ENCODE measurements around the gene DLG5.

The DLG5 gene

GRCh38 chr10:77949167-77949566 is 22.6 kb upstream of the DLG5 start:
- DNase-seq (ENCODE audit: low read depth, low spot score) = no peak

- no peak for DNase-seq (ENCODE audit: low read depth, low spot score)
Observed at GRCh38 chr10:77946084-77946483, 19.5 kb upstream of the DLG5 start.

GRCh38 chr10:77944519-77944918 is 18.0 kb upstream of the DLG5 start:
- no peak for DNase-seq (ENCODE audit: low read depth, low spot score)

- no peak for DNase-seq (ENCODE audit: low read depth, low spot score)
Observed at GRCh38 chr10:77943121-77943901, 16.8 kb upstream of the DLG5 start.

GRCh38 chr10:77941790-77942189 is 15.2 kb upstream of the DLG5 start:
- no peak for DNase-seq (ENCODE audit: low read depth, low spot score)

- no peak for DNase-seq (ENCODE audit: low read depth, low spot score)
Observed at GRCh38 chr10:77940627-77941026, 14.1 kb upstream of the DLG5 start.

GRCh38 chr10:77940225-77940624 is 13.7 kb upstream of the DLG5 start:
- no peak for DNase-seq (ENCODE audit: low read depth, low spot score)

- no peak for DNase-seq (ENCODE audit: low read depth, low spot score)
Observed at GRCh38 chr10:77939561-77940001, 13.0 kb upstream of the DLG5 start.

GRCh38 chr10:77936697-77937567 is 10.4 kb upstream of the DLG5 start:
- DNase-seq (ENCODE audit: low read depth, low spot score) = no peak

- no peak for DNase-seq (ENCODE audit: low read depth, low spot score)
Observed at GRCh38 chr10:77932016-77932715, 5.6 kb upstream of the DLG5 start.

- DNase-seq (ENCODE audit: low read depth, low spot score) = no peak
Observed at GRCh38 chr10:77927402-77928246, 1.1 kb upstream of the DLG5 start.

- no peak for DNase-seq (ENCODE audit: low read depth, low spot score)
Observed at GRCh38 chr10:77925795-77926565, 575 bp downstream of the DLG5 start.

- DNase-seq (ENCODE audit: low read depth, low spot score) = no peak
Observed at GRCh38 chr10:77925410-77925794, 1.2 kb downstream of the DLG5 start.

GRCh38 chr10:77922566-77923179 is 3.9 kb downstream of the DLG5 start:
- DNase-seq (ENCODE audit: low read depth, low spot score) = no peak

GRCh38 chr10:77922055-77922454 is 4.5 kb downstream of the DLG5 start:
- DNase-seq (ENCODE audit: low read depth, low spot score) = no peak

- DNase-seq (ENCODE audit: low read depth, low spot score) = no peak
Observed at GRCh38 chr10:77921395-77921794, 5.2 kb downstream of the DLG5 start.

GRCh38 chr10:77920495-77920894 is 6.1 kb downstream of the DLG5 start:
- DNase-seq (ENCODE audit: low read depth, low spot score) = no peak

- DNase-seq (ENCODE audit: low read depth, low spot score) = no peak
Observed at GRCh38 chr10:77919713-77920108, 6.8 kb downstream of the DLG5 start.

GRCh38 chr10:77915319-77916105 is 11.0 kb downstream of the DLG5 start:
- DNase-seq (ENCODE audit: low read depth, low spot score) = no peak

Measured in activated CD4-positive, CD25-positive, alpha-beta regulatory T cell treated with anti-CD3 and anti-CD28 coated beads, Interleukin-2, amount 50 U/mL, for 16 hours (primary cell).